Tibial nerve (tissue), 4 donors: ENCODE results near the gene SLC25A41. TPM values are rescaled to one million over a fixed set of nuclear protein-coding genes. Genes with fewer than 3 reads are reported as not detected.

Source experiments
- DNase-seq, 2 donors: peaks; one replicate each; pipeline ENCODE4 v3.0.0-alpha.2; 2019; ENCODE audit warnings: low spot score in 2 of 2
- H3K27ac ChIP-seq, 4 donors: fragments of 200-600 bp; sonication (generic) in 3 of 4; one replicate each; pipeline ENCODE4 v1.5.1; 2017 to 2019; ENCODE audit warnings: mild to moderate bottlenecking in 1 of 4
- H3K27me3 ChIP-seq, 2 donors: fragments of 200-600 bp; sonication (generic) in 1 of 2; one replicate each; pipeline versions ENCODE4 v1.5.1 to v1.6.0; 2017 to 2019
- H3K36me3 ChIP-seq, 3 donors: fragments of 200-600 bp; sonication (generic); one replicate each; pipeline ENCODE4 v1.5.1; 2018 to 2019
- H3K4me1 ChIP-seq, 4 donors: fragments of 200-600 bp; sonication (generic) in 3 of 4; one replicate each; pipeline ENCODE4 v1.5.1; 2017 to 2019
- H3K4me3 ChIP-seq, 4 donors: fragments of 200-600 bp; sonication (generic) in 3 of 4; one replicate each; pipeline ENCODE4 v1.5.1; 2017 to 2019; ENCODE audit warnings: mild to moderate bottlenecking in 1 of 4, moderate library complexity in 1 of 4
- H3K9me3 ChIP-seq, 4 donors: fragments of 200-600 bp; sonication (generic) in 3 of 4; one replicate each; pipeline ENCODE4 v1.5.1; 2017 to 2019
- EP300 ChIP-seq, 2 donors: sonication (generic); formaldehyde crosslinking; IDR thresholded peaks; one replicate each; pipeline ENCODE4 v1.6.1; 2017; ENCODE audit warnings: antibody characterized with exemption in 2 of 2, mild to moderate bottlenecking in 1 of 2
- POLR2A ChIP-seq, 2 donors: fragments of 450-650 bp; IDR thresholded peaks; one replicate each; pipeline ENCODE4 v1.6.1; 2017; ENCODE audit warnings: antibody characterized with exemption in 2 of 2, mild to moderate bottlenecking in 2 of 2, moderate library complexity in 2 of 2
- WGBS, 2 donors: methylation state at CpG; one replicate each; pipeline ENCODE4 v1.1.5; 2018; 5-methylcytosine and 5-hydroxymethylcytosine counted together
- total RNA-seq, 4 donors: library from RNA; depleted of rRNA; stranded (reverse); fragments of >200 nt; gene quantifications; one replicate each; pipeline ENCODE4 v1.1.0, GENCODE V29; 2016
- TF ChIP-seq, protein P1 (sequence below), 5 experiments: fragments of 200-600 bp in 3 of 5; fragments of 450-650 bp in 2 of 5; sonication (generic) in 3 of 5; IDR thresholded peaks; one replicate each; pipeline ENCODE4 v1.5.1; 2016 to 2019; ENCODE audit warnings: antibody characterized with exemption in 5 of 5, mild to moderate bottlenecking in 3 of 5, moderate library complexity in 2 of 5

SLC25A41 gene
- total RNA-seq, 4 donors from 2014 or later = 0.63 TPM; not detected in 3

DNA sequence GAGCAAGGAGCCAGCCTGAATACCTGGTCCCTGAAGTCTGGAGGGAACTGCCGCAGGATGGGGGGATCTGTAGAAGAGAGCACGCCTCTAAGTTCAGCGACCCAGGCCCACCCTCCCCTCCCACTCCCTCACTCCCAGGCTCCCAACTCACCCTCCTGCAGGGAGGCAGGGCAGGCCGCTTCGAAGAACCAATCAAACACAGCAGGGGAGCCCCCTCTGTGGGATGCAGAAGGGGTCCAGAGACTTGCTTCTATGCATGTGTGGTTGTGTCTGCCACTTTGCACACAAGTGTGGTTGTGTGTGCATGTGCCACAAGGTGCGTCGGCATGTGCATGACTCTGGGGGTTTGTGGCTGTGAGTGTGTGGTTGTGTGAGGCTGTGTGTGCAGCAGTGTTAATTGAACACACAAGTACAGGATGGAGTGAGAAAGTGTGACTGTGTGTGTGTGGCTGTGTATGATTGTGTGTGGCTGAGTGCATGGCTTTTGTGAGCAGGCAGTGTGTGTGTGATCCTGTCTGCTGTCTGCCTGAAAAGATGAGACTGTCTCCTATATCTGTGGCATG, 46.4 kb upstream of the SLC25A41 start:
- Histone ChIP-seq H3K4me3 (no peak overlapping the region), H3K27ac (no peak overlapping the region), H3K9me3 (no peaks in the 10 kb centered on the region), H3K4me1 (peaks cover 0 to 18% (median 0%) of the 10 kb centered on the region in 4 donors), H3K36me3 (no peaks in the 10 kb centered on the region), H3K27me3 (peaks cover 0 to 35% of the 10 kb centered on the region in 2 donors)
- TF ChIP-seq, protein P1, sequence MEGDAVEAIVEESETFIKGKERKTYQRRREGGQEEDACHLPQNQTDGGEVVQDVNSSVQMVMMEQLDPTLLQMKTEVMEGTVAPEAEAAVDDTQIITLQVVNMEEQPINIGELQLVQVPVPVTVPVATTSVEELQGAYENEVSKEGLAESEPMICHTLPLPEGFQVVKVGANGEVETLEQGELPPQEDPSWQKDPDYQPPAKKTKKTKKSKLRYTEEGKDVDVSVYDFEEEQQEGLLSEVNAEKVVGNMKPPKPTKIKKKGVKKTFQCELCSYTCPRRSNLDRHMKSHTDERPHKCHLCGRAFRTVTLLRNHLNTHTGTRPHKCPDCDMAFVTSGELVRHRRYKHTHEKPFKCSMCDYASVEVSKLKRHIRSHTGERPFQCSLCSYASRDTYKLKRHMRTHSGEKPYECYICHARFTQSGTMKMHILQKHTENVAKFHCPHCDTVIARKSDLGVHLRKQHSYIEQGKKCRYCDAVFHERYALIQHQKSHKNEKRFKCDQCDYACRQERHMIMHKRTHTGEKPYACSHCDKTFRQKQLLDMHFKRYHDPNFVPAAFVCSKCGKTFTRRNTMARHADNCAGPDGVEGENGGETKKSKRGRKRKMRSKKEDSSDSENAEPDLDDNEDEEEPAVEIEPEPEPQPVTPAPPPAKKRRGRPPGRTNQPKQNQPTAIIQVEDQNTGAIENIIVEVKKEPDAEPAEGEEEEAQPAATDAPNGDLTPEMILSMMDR (IDR thresholded peaks at IDR 0.05) = no peak
- TF ChIP-seq EP300 (IDR thresholded peaks at IDR 0.05) (no peak), POLR2A (IDR thresholded peaks at IDR 0.05) (no peak)
- no peak for DNase-seq
- WGBS, 2 donors = 53 to 56% methylated on average over 7 of the region's 7 CpGs

DNA sequence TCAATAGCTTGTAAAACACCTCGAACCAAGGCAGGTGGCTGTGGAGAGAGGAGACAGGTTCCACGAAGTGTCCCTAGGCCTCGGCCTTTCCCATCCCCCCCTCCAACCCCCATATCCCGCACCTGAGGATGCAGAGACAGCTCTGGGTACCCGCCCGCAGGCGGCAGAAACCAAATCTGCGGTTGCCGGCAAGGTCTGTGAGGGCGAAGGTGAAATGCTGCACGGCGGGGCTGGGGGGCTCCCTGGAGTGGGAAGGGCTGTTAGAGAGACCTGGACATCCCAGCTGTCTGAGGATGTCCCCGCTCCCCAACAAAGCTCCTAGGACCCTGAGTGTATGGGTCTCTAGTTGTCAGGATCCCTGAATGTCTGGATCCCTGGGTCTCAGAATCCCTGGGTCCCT, 45.3 kb upstream of the SLC25A41 start:
- 85 to 88% methylated on average over 12 to 13 of the region's 13 CpGs for WGBS, 2 donors
- Histone ChIP-seq H3K9me3 (no peaks in the 10 kb centered on the region), H3K27ac (no peak overlapping the region), H3K27me3 (peaks cover 0 to 41% of the 10 kb centered on the region in 2 donors), H3K4me1 (peaks cover 0 to 18% (median 0%) of the 10 kb centered on the region in 4 donors), H3K36me3 (no peaks in the 10 kb centered on the region), H3K4me3 (no peak overlapping the region)
- TF ChIP-seq EP300 (IDR thresholded peaks at IDR 0.05) (no peak), POLR2A (IDR thresholded peaks at IDR 0.05) (no peak)
- TF ChIP-seq, protein P1 (IDR thresholded peaks at IDR 0.05) = no peak
- DNase-seq = no peak

DNA sequence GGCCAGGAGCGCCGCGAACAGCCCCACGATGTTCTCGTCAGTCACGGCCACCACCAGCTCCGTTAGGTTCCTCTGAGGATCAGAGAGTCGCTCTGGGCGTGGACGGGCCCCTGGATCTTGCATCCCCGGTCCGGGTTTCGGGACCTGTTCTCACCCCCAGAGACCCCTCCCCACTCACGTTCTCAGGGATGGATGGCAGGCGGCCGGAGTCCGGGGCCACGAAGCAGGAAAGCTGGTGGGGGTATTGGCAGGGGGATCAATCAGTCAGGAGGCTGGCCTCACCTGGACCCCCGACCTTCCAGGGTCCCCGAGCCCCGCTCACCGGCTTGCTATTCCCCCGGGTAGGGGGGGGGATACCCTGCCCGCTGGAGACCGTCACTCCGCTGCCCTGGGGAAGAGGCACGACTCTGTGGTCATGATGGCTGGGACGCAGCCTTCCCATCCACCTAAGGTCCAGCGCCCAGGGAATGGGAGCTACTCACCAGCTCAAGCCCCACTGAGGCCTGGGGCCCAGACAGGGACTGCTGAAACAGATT, 43.4 kb upstream of the SLC25A41 start:
- no peaks in the 10 kb centered on the region for H3K9me3 ChIP-seq
- H3K4me3 ChIP-seq = peak overlapping the region in 1 of 4 donors; percentile 31
- no peak for DNase-seq
- WGBS, 2 donors = 20 to 24% methylated on average over 16 to 29 of the region's 29 CpGs
- TF ChIP-seq EP300 (IDR thresholded peaks at IDR 0.05) (no peak), POLR2A (IDR thresholded peaks at IDR 0.05) (no peak)
- TF ChIP-seq, protein P1 (IDR thresholded peaks at IDR 0.05) = no peak
- no peak overlapping the region for H3K27ac ChIP-seq
- H3K4me1 ChIP-seq = peaks cover 0 to 18% (median 0%) of the 10 kb centered on the region in 4 donors
- H3K36me3 ChIP-seq = no peaks in the 10 kb centered on the region
- peaks cover 0 to 37% of the 10 kb centered on the region in 2 donors for H3K27me3 ChIP-seq

DNA sequence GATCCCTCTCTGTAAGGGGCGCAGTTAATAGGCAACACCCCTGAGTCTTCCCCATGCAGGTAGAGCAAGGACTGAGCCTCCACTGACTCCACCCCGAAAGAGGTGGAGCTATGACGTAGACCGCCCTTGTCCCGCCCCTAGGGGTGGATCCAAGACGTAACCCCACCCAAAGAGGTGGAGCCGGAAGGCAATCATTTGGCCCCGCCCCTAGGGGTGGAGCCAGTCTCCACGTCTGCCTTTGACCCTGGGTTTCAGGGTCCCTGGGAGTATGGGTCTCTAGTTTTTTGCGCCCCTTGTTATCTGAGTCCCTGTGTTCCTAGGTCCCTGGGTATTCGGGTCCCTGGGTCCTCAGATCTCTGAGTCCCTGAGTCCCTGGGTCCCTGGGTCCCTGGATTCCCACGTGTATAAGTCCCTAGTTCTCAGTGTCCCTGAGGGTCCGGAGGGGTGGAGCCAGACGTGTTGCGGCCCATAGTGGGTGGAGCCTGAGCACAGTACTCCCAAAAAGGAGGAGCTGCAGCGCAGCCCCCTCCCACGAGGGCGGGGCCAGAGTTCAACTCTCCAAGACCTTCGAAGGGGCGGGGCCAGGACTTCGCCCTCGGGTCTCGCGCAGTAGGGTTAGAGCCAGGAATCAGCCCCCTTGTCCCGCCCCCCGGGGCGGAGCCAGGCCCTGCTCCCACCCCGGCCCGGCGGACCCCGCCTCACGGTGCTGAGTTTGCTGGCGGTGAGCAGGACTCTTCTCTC, 42.8 kb upstream of the SLC25A41 start:
- H3K36me3 ChIP-seq = no peaks in the 10 kb centered on the region

More for the DNA sequence above, 42.8 kb upstream of the SLC25A41 start:
- Histone ChIP-seq H3K27ac (no peak overlapping the region), H3K4me3 (peak overlapping the region in 1 of 4 donors; percentile 31), H3K4me1 (peaks cover 0 to 18% (median 0%) of the 10 kb centered on the region in 4 donors), H3K9me3 (no peaks in the 10 kb centered on the region), H3K27me3 (peaks cover 0 to 37% of the 10 kb centered on the region in 2 donors)
- WGBS, 2 donors = 11 to 19% methylated on average over 22 to 30 of the region's 33 CpGs
- TF ChIP-seq POLR2A (IDR thresholded peaks at IDR 0.05) (no peak), EP300 (IDR thresholded peaks at IDR 0.05) (no peak)
- TF ChIP-seq, protein P1 (IDR thresholded peaks at IDR 0.05) = no peak
- no peak for DNase-seq
